NT2/D1 (cell line): ENCODE data around the gene ITGA1.

Experiments
- DNase-seq: peaks from one replicate; pipeline ENCODE4 v3.0.0-alpha.2; 2011; ENCODE audit warnings: low read depth, low spot score
- H3K27me3 ChIP-seq: 2 replicates; pipeline ENCODE4 v1.6.0; 2011; ENCODE audit warnings: mild to moderate bottlenecking; ENCODE audit not compliant: insufficient read length, insufficient read depth
- H3K36me3 ChIP-seq: 2 replicates; pipeline ENCODE4 v1.6.1; 2011; ENCODE audit warnings: mild to moderate bottlenecking, low read length, mixed read lengths; ENCODE audit not compliant: insufficient read depth, insufficient read length
- H3K4me1 ChIP-seq: 2 replicates; pipeline ENCODE4 v1.5.1; 2011; ENCODE audit not compliant: insufficient read depth, insufficient read length
- H3K4me3 ChIP-seq: 2 replicates; pipeline ENCODE4 v1.5.1; 2011; ENCODE audit warnings: low read depth; ENCODE audit not compliant: insufficient read length
- H3K9ac ChIP-seq: 2 replicates; pipeline ENCODE4 v1.6.0; 2011; ENCODE audit warnings: low read depth; ENCODE audit not compliant: insufficient read length
- H3K9me3 ChIP-seq: 2 replicates; pipeline ENCODE4 v1.5.1; 2011; ENCODE audit warnings: mild to moderate bottlenecking, low read length; ENCODE audit not compliant: insufficient read depth
- SUZ12 ChIP-seq: IDR thresholded peaks from 2 replicates; pipeline ENCODE4 v1.6.1; 2011; ENCODE audit not compliant: insufficient read length, insufficient read depth; ENCODE audit errors: extremely low read depth
- YY1 ChIP-seq: IDR thresholded peaks from 2 replicates; pipeline ENCODE4 v1.6.1; 2011; ENCODE audit not compliant: insufficient read length, insufficient read depth
- ZNF274 ChIP-seq: IDR thresholded peaks from 2 replicates; pipeline ENCODE4 v1.6.1; 2011; ENCODE audit warnings: mild to moderate bottlenecking, low read depth, low read length

ITGA1 gene

DNA sequence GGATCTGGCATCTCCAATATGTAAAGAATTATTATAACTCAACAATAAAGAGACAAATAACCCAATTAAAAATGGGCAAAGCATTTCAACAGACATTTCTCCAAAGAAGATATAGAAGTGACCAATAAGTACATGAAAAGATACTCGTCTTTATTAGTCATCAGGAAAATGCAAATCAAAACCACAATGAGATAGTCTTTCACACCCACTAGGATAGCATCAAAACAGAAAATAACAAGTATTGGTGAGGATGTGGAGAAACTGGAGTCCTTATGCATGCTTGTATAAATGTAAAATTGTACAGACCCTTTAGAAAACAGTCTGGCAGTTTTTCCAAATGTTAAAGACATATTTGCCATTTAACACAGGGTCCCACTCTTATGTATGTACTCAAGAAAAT, 39.1 kb upstream of the ITGA1 start:
- Histone ChIP-seq H3K4me3 (no peak overlapping the region), H3K9me3 (no peaks in the 10 kb centered on the region), H3K27me3 (no peaks in the 10 kb centered on the region), H3K9ac (no peak overlapping the region), H3K4me1 (no peaks in the 10 kb centered on the region), H3K36me3 (no peaks in the 10 kb centered on the region)
- DNase-seq, result no peak
- TF ChIP-seq ZNF274, result no peak
- no peak for TF ChIP-seq SUZ12
- TF ChIP-seq YY1, result no peak

DNA sequence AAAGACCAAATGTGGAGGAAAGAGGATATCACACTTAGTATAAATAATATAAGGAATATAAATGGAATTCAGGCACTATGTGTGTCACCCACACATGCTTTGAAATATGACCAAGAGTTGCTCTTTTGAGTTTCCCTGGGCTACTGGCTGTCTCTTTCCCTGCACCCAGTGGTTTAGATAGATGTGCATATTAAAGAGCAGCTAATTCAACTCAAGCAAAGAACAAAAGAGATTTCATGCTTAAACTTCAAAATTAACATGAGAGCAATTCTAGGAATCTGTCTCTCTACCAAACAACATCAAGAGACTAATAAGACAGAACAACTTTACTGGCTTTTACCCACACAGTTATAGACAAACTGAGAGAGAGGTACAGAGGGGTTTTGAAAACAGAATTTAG, 38.0 kb upstream of the ITGA1 start:
- H3K9me3 ChIP-seq, result no peaks in the 10 kb centered on the region
- H3K9ac ChIP-seq, result no peak overlapping the region
- no peaks in the 10 kb centered on the region for H3K27me3 ChIP-seq
- H3K4me1 ChIP-seq, result no peaks in the 10 kb centered on the region
- no peaks in the 10 kb centered on the region for H3K36me3 ChIP-seq
- TF ChIP-seq SUZ12, result no peak
- no peak for TF ChIP-seq ZNF274
- no peak for TF ChIP-seq YY1
- DNase-seq, result no peak
- no peak overlapping the region for H3K4me3 ChIP-seq

DNA sequence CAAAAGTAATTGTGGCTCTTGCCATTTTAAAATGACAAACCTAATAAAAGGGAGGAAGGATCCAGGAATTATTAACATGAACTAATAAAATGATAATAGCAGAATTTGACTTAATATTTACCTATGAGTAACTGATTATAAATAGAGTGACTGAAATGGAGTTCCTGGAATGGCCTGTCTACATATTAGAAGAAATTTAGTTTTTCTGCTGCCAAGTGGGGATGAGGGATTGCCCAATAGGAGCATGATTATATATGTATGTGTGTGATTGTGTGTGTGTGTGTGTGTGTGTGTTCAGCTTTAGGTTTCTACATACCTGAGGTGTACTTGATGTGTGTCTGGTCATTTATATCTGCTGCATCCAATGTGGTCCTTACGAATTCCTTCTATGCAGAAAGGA, 36.6 kb upstream of the ITGA1 start:
- no peaks in the 10 kb centered on the region for H3K27me3 ChIP-seq
- DNase-seq, result no peak
- H3K9ac ChIP-seq, result no peak overlapping the region
- no peak for TF ChIP-seq SUZ12
- no peak for TF ChIP-seq ZNF274
- TF ChIP-seq YY1, result no peak
- no peak overlapping the region for H3K4me3 ChIP-seq
- H3K9me3 ChIP-seq, result no peaks in the 10 kb centered on the region
- H3K36me3 ChIP-seq, result no peaks in the 10 kb centered on the region
- H3K4me1 ChIP-seq, result no peaks in the 10 kb centered on the region

DNA sequence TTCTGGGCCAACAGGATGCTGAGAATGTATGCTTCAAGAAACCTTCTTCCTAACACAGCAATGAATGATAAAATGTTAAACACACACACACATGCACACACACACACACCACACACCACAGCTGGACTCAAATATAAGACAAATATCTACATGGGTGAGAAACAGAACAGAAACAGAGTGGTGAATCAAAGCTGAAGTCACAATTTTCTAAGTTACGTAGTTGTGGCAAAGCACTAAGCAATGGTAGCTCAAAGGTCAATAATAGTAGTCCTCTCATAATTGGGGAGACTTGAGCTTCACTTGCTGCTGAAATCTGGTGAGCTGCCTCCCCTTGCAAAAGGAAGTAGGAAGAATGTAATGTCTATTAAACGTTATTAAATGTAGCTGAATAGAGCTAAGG, 33.7 kb upstream of the ITGA1 start:
- Histone ChIP-seq H3K9ac (no peak overlapping the region), H3K4me1 (no peaks in the 10 kb centered on the region), H3K36me3 (no peaks in the 10 kb centered on the region), H3K4me3 (no peak overlapping the region), H3K9me3 (no peaks in the 10 kb centered on the region), H3K27me3 (no peaks in the 10 kb centered on the region)
- DNase-seq, result no peak
- TF ChIP-seq SUZ12, result no peak
- no peak for TF ChIP-seq YY1
- no peak for TF ChIP-seq ZNF274

DNA sequence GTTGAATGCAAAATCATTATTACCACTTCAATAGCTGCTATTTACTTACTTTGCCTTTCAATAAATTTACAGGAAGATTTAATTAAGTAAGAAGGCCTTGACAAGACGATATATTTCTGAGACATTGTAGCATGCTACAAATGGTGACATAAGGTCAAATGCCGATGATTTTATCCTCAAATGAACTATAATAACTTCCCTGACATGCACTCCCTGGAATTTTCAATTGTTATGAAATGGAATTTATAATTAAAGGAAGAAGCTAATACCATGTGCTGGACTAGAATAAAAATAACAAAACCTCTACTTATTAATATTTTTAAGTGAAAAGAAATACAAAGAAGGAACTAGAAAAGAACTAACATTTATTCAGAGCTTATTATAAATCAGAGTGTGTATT, 30.2 kb upstream of the ITGA1 start:
- no peaks in the 10 kb centered on the region for H3K27me3 ChIP-seq
- TF ChIP-seq ZNF274, result no peak
- H3K4me3 ChIP-seq, result no peak overlapping the region
- no peaks in the 10 kb centered on the region for H3K9me3 ChIP-seq
- no peaks in the 10 kb centered on the region for H3K4me1 ChIP-seq
- H3K9ac ChIP-seq, result no peak overlapping the region
- no peaks in the 10 kb centered on the region for H3K36me3 ChIP-seq
- DNase-seq, result no peak

DNA sequence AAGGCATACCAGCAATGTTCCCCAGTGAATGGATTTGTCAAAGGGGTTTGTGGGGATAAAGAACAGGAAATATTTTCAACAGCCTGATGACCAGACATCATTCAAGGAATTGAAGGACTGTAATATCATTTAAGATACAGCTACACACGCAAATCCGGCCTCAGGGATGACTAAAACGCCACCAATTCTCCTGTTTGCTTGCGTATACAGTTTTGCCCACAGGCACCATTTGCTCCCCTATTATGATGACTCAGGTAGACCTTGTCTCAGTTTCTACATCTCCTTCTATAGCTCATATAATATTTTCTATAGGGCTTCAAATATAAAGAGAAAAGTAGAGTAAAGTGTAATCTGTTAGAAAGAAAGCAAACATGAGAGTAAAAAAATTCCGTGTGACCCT, 29.7 kb upstream of the ITGA1 start:
- no peak overlapping the region for H3K9ac ChIP-seq
- no peak for DNase-seq
- H3K4me3 ChIP-seq, result no peak overlapping the region
- TF ChIP-seq SUZ12 (no peak), YY1 (no peak), ZNF274 (no peak)
- no peaks in the 10 kb centered on the region for H3K9me3 ChIP-seq
- no peaks in the 10 kb centered on the region for H3K4me1 ChIP-seq
- no peaks in the 10 kb centered on the region for H3K27me3 ChIP-seq
- H3K36me3 ChIP-seq, result no peaks in the 10 kb centered on the region

DNA sequence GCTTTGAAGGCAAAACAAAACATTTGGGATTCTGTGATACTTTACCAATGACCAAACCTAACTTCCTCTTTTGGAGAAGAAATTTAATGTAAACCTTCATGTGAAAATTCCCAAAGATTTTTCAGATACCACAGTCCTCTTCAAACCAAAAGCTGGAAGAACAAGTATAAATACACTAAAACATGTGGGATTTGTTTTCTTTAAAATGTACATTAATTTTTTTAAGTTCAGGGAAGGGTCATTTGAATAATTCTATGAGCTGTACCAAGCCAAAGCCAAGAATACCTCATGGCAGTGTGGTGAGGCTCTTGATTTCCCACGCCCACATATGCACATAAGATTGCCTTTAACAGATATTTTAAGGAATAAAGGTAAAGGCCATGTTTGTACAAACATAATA, 28.4 kb upstream of the ITGA1 start:
- no peak for DNase-seq
- no peaks in the 10 kb centered on the region for H3K27me3 ChIP-seq
- H3K36me3 ChIP-seq, result no peaks in the 10 kb centered on the region
- H3K9ac ChIP-seq, result no peak overlapping the region
- no peak for TF ChIP-seq SUZ12
- TF ChIP-seq YY1, result no peak
- no peak for TF ChIP-seq ZNF274
- no peaks in the 10 kb centered on the region for H3K9me3 ChIP-seq
- H3K4me3 ChIP-seq, result no peak overlapping the region
- no peaks in the 10 kb centered on the region for H3K4me1 ChIP-seq
